Memory B cell (primary cell): ENCODE results near the gene PRKCI.
"Not testable (repeated sequence)": the region's sequence is repeated elsewhere in the genome, so short reads cannot be mapped to it uniquely, and the experiment has no call there.

Source experiments
- ATAC-seq: fragments of 150-1000 bp; cut with Tn5 transposase; 2 replicates; pipeline ENCODE4 v1.10.0; 2021; ENCODE audit warnings: low read depth, mild to moderate bottlenecking, moderate library complexity
- DNase-seq, 2 donors: peaks; one replicate each; pipeline ENCODE4 v3.0.0; 2022; ENCODE audit warnings: low spot score in 2 of 2
- H3K27ac Mint-ChIP-seq: one replicate; pipeline ENCODE4 v1.8.0; 2022; ENCODE audit warnings: mild to moderate bottlenecking, moderate library complexity, mixed read lengths
- H3K27me3 Mint-ChIP-seq: one replicate; pipeline ENCODE4 v1.8.0; 2022; ENCODE audit warnings: mixed read lengths
- H3K36me3 Mint-ChIP-seq: one replicate; pipeline ENCODE4 v1.8.0; 2022; ENCODE audit warnings: mild to moderate bottlenecking, mixed read lengths
- H3K4me1 Mint-ChIP-seq: one replicate; pipeline ENCODE4 v1.8.0; 2022; ENCODE audit warnings: mixed read lengths
- H3K4me3 Mint-ChIP-seq: one replicate; pipeline ENCODE4 v1.8.0; 2022; ENCODE audit warnings: mild to moderate bottlenecking, moderate library complexity, mixed read lengths
- H3K9me3 Mint-ChIP-seq: one replicate; pipeline ENCODE4 v1.8.0; 2022; ENCODE audit warnings: mixed read lengths

The PRKCI gene

GRCh38 chr3:170327040-170327808 lies 105.0 kb downstream of the PRKCI start:
- H3K4me1 Mint-ChIP-seq: peaks cover 6% of the 10 kb centered on the region
- H3K4me3 Mint-ChIP-seq: no peak overlapping the region
- no peak overlapping the region for H3K27ac Mint-ChIP-seq
- DNase-seq (no peak), ATAC-seq (no peak)
- peaks cover 1% of the 10 kb centered on the region for H3K9me3 Mint-ChIP-seq
- no peaks in the 10 kb centered on the region for H3K36me3 Mint-ChIP-seq
- peaks cover 2% of the 10 kb centered on the region for H3K27me3 Mint-ChIP-seq

- not testable (repeated sequence) for H3K4me1 Mint-ChIP-seq, H3K4me3 Mint-ChIP-seq, H3K27ac Mint-ChIP-seq, H3K36me3 Mint-ChIP-seq, H3K9me3 Mint-ChIP-seq, H3K27me3 Mint-ChIP-seq, ATAC-seq, DNase-seq
Observed at GRCh38 chr3:170327868-170328548, 105.8 kb downstream of the PRKCI start.

GRCh38 chr3:170330366-170330765 lies 108.1 kb downstream of the PRKCI start:
- Mint-ChIP-seq H3K9me3 (peaks cover 1% of the 10 kb centered on the region), H3K27ac (peak overlapping the region; percentile 38), H3K36me3 (no peaks in the 10 kb centered on the region), H3K4me1 (peaks cover 6% of the 10 kb centered on the region), H3K4me3 (no peak overlapping the region), H3K27me3 (no peaks in the 10 kb centered on the region)
- DNase-seq (no peak), ATAC-seq (no peak)

GRCh38 chr3:170331143-170331542 lies 108.9 kb downstream of the PRKCI start:
- Mint-ChIP-seq H3K9me3 (peaks cover 1% of the 10 kb centered on the region), H3K36me3 (no peaks in the 10 kb centered on the region), H3K27me3 (no peaks in the 10 kb centered on the region), H3K27ac (peak overlapping the region; percentile 38), H3K4me3 (no peak overlapping the region), H3K4me1 (peaks cover 6% of the 10 kb centered on the region)
- ATAC-seq: peak; percentile 62
- no peak for DNase-seq

- H3K36me3 Mint-ChIP-seq: peaks cover 2% of the 10 kb centered on the region
- H3K27me3 Mint-ChIP-seq: no peaks in the 10 kb centered on the region
- no peak for ATAC-seq
Observed at GRCh38 chr3:170337420-170337819, 115.2 kb downstream of the PRKCI start.

GRCh38 chr3:170338690-170339340 lies 116.6 kb downstream of the PRKCI start:
- H3K4me3 Mint-ChIP-seq: no peak overlapping the region
- H3K27me3 Mint-ChIP-seq: no peaks in the 10 kb centered on the region
- ATAC-seq: no peak
- peaks cover 2% of the 10 kb centered on the region for H3K36me3 Mint-ChIP-seq
- no peaks in the 10 kb centered on the region for H3K4me1 Mint-ChIP-seq
- H3K27ac Mint-ChIP-seq: no peak overlapping the region
- H3K9me3 Mint-ChIP-seq: peaks cover 3% of the 10 kb centered on the region
- no peak for DNase-seq

More at GRCh38 chr3:170337420-170337819, 115.2 kb downstream of the PRKCI start:
- H3K4me1 Mint-ChIP-seq: no peaks in the 10 kb centered on the region
- no peak overlapping the region for H3K27ac Mint-ChIP-seq
- DNase-seq: no peak
- no peak overlapping the region for H3K4me3 Mint-ChIP-seq
- peaks cover 3% of the 10 kb centered on the region for H3K9me3 Mint-ChIP-seq

GRCh38 chr3:170342273-170342672 lies 120.0 kb downstream of the PRKCI start:
- not testable (repeated sequence) for H3K27ac Mint-ChIP-seq, H3K4me1 Mint-ChIP-seq, ATAC-seq, H3K36me3 Mint-ChIP-seq, H3K9me3 Mint-ChIP-seq, DNase-seq, H3K4me3 Mint-ChIP-seq, H3K27me3 Mint-ChIP-seq

GRCh38 chr3:170343859-170344258 lies 121.6 kb downstream of the PRKCI start:
- H3K27ac Mint-ChIP-seq, H3K4me3 Mint-ChIP-seq, H3K36me3 Mint-ChIP-seq, ATAC-seq, H3K27me3 Mint-ChIP-seq, H3K9me3 Mint-ChIP-seq, H3K4me1 Mint-ChIP-seq, DNase-seq: not testable (repeated sequence)

- no peaks in the 10 kb centered on the region for H3K36me3 Mint-ChIP-seq
- H3K4me3 Mint-ChIP-seq: no peak overlapping the region
- DNase-seq (no peak), ATAC-seq (no peak)
- H3K4me1 Mint-ChIP-seq: peaks cover 14% of the 10 kb centered on the region
- H3K9me3 Mint-ChIP-seq: no peaks in the 10 kb centered on the region
- no peaks in the 10 kb centered on the region for H3K27me3 Mint-ChIP-seq
- H3K27ac Mint-ChIP-seq: no peak overlapping the region
Observed at GRCh38 chr3:170344971-170345370, 122.7 kb downstream of the PRKCI start.

GRCh38 chr3:170346481-170347392 lies 124.5 kb downstream of the PRKCI start:
- ATAC-seq (no peak), DNase-seq (no peak)
- Mint-ChIP-seq H3K4me3 (no peak overlapping the region), H3K27ac (no peak overlapping the region), H3K4me1 (peaks cover 26% of the 10 kb centered on the region), H3K36me3 (no peaks in the 10 kb centered on the region), H3K9me3 (no peaks in the 10 kb centered on the region), H3K27me3 (no peaks in the 10 kb centered on the region)

- no peaks in the 10 kb centered on the region for H3K36me3 Mint-ChIP-seq
- peak overlapping the region; percentile 85 for H3K4me3 Mint-ChIP-seq
- H3K27me3 Mint-ChIP-seq: no peaks in the 10 kb centered on the region
- DNase-seq: no peak
- H3K27ac Mint-ChIP-seq: peak overlapping the region; percentile 69
- H3K9me3 Mint-ChIP-seq: no peaks in the 10 kb centered on the region
- peak; percentile 29 for ATAC-seq
- peaks cover 50% of the 10 kb centered on the region for H3K4me1 Mint-ChIP-seq
Observed at GRCh38 chr3:170350515-170351413, 128.5 kb downstream of the PRKCI start.

GRCh38 chr3:170352936-170353335 lies 130.7 kb downstream of the PRKCI start:
- Mint-ChIP-seq H3K9me3 (no peaks in the 10 kb centered on the region), H3K27me3 (no peaks in the 10 kb centered on the region), H3K4me3 (peak overlapping the region; percentile 17), H3K36me3 (no peaks in the 10 kb centered on the region), H3K27ac (peak overlapping the region; percentile 96), H3K4me1 (peaks cover 57% of the 10 kb centered on the region)
- ATAC-seq (peak; percentile 31), DNase-seq (peak in 1 of 2 donors; percentile 57)

- no peaks in the 10 kb centered on the region for H3K27me3 Mint-ChIP-seq
Observed at GRCh38 chr3:170353485-170353884, 131.3 kb downstream of the PRKCI start.

More at GRCh38 chr3:170353485-170353884, 131.3 kb downstream of the PRKCI start:
- no peak for DNase-seq
- no peak for ATAC-seq
- Mint-ChIP-seq H3K4me1 (peaks cover 58% of the 10 kb centered on the region), H3K4me3 (no peak overlapping the region), H3K36me3 (no peaks in the 10 kb centered on the region), H3K9me3 (no peaks in the 10 kb centered on the region), H3K27ac (peak overlapping the region; percentile 96)
